ENCODE measurements around the gene MSANTD7.

DNA sequence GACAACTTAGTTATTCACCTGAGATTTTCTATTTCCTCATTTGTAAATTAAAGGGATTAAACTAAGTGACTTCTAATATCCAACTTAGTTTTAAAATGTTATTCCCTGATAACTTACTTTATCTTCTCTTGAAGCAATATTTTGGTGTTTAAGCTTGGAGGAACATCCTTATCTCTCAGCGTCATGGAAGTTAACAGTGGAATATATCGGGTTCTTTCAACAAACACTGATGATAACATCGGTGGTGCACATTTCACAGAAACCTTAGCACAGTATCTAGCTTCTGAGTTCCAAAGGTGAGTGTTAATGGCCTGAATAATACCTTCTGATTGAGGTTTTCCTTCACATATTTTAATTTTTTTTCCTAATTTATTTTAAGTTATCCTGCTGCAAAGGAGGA, 14.1 kb downstream of the MSANTD7 start:
- TF ChIP-seq, protein P1, sequence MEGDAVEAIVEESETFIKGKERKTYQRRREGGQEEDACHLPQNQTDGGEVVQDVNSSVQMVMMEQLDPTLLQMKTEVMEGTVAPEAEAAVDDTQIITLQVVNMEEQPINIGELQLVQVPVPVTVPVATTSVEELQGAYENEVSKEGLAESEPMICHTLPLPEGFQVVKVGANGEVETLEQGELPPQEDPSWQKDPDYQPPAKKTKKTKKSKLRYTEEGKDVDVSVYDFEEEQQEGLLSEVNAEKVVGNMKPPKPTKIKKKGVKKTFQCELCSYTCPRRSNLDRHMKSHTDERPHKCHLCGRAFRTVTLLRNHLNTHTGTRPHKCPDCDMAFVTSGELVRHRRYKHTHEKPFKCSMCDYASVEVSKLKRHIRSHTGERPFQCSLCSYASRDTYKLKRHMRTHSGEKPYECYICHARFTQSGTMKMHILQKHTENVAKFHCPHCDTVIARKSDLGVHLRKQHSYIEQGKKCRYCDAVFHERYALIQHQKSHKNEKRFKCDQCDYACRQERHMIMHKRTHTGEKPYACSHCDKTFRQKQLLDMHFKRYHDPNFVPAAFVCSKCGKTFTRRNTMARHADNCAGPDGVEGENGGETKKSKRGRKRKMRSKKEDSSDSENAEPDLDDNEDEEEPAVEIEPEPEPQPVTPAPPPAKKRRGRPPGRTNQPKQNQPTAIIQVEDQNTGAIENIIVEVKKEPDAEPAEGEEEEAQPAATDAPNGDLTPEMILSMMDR (IDR thresholded peaks at IDR 0.05; ENCODE audit: low read length), result no peak
- TF ChIP-seq EZH2 (IDR thresholded peaks at IDR 0.05; ENCODE audit: borderline replicate concordance, low read length), result no peak
